HG03571 (cell line): ENCODE measurements around the gene AGAP1.
"Not testable (repeated sequence)": the region's sequence is repeated elsewhere in the genome, so short reads cannot be mapped to it uniquely, and the experiment has no call there.

ENCODE experiments used
- ATAC-seq: cut with Tn5 transposase; IDR thresholded peaks from one replicate; pipeline ENCODE4 v1.9.1; 2021; ENCODE audit not compliant: unreplicated experiment

AGAP1 gene

GRCh38 chr2:235926229-235926628 is 432.4 kb downstream of the AGAP1 start:
- ATAC-seq = no peak

GRCh38 chr2:235928751-235929370 is 435.0 kb downstream of the AGAP1 start:
- no peak for ATAC-seq

- no peak for ATAC-seq
These were observed 436.9 kb downstream of the AGAP1 start for GRCh38 chr2:235930701-235931100.

GRCh38 chr2:235931676-235932075 is 437.8 kb downstream of the AGAP1 start:
- ATAC-seq = no peak

GRCh38 chr2:235934059-235934773 is 440.4 kb downstream of the AGAP1 start:
- no peak for ATAC-seq

- ATAC-seq = no peak
These were observed 441.1 kb downstream of the AGAP1 start for GRCh38 chr2:235934774-235935484.

- ATAC-seq = no peak
These were observed 441.9 kb downstream of the AGAP1 start for GRCh38 chr2:235935773-235936172.

- ATAC-seq = no peak
These were observed 442.6 kb downstream of the AGAP1 start for GRCh38 chr2:235936493-235936892.

- ATAC-seq = no peak
These were observed 443.2 kb downstream of the AGAP1 start for GRCh38 chr2:235937087-235937486.

- no peak for ATAC-seq
These were observed 443.7 kb downstream of the AGAP1 start for GRCh38 chr2:235937526-235937925.

- no peak for ATAC-seq
These were observed 444.1 kb downstream of the AGAP1 start for GRCh38 chr2:235937936-235938335.

GRCh38 chr2:235938611-235939010 is 444.8 kb downstream of the AGAP1 start:
- no peak for ATAC-seq

- ATAC-seq = no peak
These were observed 445.6 kb downstream of the AGAP1 start for GRCh38 chr2:235939471-235939870.

GRCh38 chr2:235940330-235940729 is 446.5 kb downstream of the AGAP1 start:
- no peak for ATAC-seq

- ATAC-seq = no peak
These were observed 450.7 kb downstream of the AGAP1 start for GRCh38 chr2:235944591-235944990.

GRCh38 chr2:235945608-235946140 is 451.8 kb downstream of the AGAP1 start:
- no peak for ATAC-seq

GRCh38 chr2:235946590-235946989 is 452.7 kb downstream of the AGAP1 start:
- no peak for ATAC-seq

- not testable (repeated sequence) for ATAC-seq
These were observed 453.2 kb downstream of the AGAP1 start for GRCh38 chr2:235947055-235947454.

GRCh38 chr2:235949567-235950472 is 456.0 kb downstream of the AGAP1 start:
- no peak for ATAC-seq

- no peak for ATAC-seq
These were observed 456.6 kb downstream of the AGAP1 start for GRCh38 chr2:235950473-235950809.

GRCh38 chr2:235951493-235951892 is 457.6 kb downstream of the AGAP1 start:
- no peak for ATAC-seq
